HCT116 (cell line): ENCODE measurements around the gene ZNF335. TPM values are rescaled to one million over a fixed set of nuclear protein-coding genes. Genes with fewer than 3 reads are reported as not detected.

Experiments
- ATAC-seq: fragments of 200-7000 bp; cut with Tn5 transposase; 2 replicates; pipeline ENCODE4 v1.9.1; 2020; ENCODE audit warnings: mild to moderate bottlenecking, moderate library complexity
- BruUV-seq: library from RNA; stranded (reverse); fragments of 400-500 nt; replicated peaks from 2 replicates; lab custom pipeline; 2021; lab: Mats Ljungman, UMichigan
- CTCF ChIA-PET: fragments of 300-600 bp; sonication (Branson Sonifier 250); formaldehyde crosslinking; loops from one replicate; lab custom pipeline; 2021; ENCODE audit warnings: antibody characterized with exemption; lab: Charles Lee
- POLR2A ChIA-PET: fragments of 300-600, 350-600 bp; sonication (Branson Sonifier 250); formaldehyde crosslinking; loops from one replicate; lab custom pipeline; 2021; ENCODE audit warnings: antibody characterized with exemption; lab: Charles Lee
- RAD21 ChIA-PET, 2 experiments: fragments of 300-600 bp; sonication (Branson Sonifier 250); formaldehyde crosslinking; loops; one replicate each; lab custom pipeline; 2023; ENCODE audit warnings: low total read pairs in 2 of 2; ENCODE audit not compliant: uncharacterized antibody in 2 of 2, unreplicated experiment in 2 of 2, low non-redundant PET in 1 of 2; lab: Charles Lee
- DNase-seq: peaks from one replicate; pipeline ENCODE4 v3.0.0-alpha.2; 2010; ENCODE audit warnings: low read depth, low spot score
- H2AFZ ChIP-seq: fragments of 200-600 bp; shearing (Covaris generic), sonication (generic); 2 replicates; pipeline ENCODE4 v1.6.1; 2017; ENCODE audit warnings: low read depth, mixed run types, mixed read lengths, antibody characterized with exemption, low read length; ENCODE audit not compliant: poor library complexity, severe bottlenecking
- H3K27ac ChIP-seq: 2 replicates; pipeline ENCODE4 v1.5.1; 2012; ENCODE audit warnings: low read depth, low read length
- H3K27me3 ChIP-seq: fragments of 200-600 bp; sonication (generic); 2 replicates; pipeline ENCODE4 v1.6.1; 2016; ENCODE audit warnings: mixed run types, low read length, mixed read lengths; ENCODE audit not compliant: insufficient read depth
- H3K36me3 ChIP-seq, 2 experiments: fragments of 200-500 bp in 1 of 2; fragments of 200-600 bp in 1 of 2; sonication (Bioruptor generic) in 1 of 2; sonication (generic) in 1 of 2; 2 replicates each; pipeline versions ENCODE4 v1.5.1 to v1.6.1; 2014 to 2016; ENCODE audit warnings: low read length in 2 of 2, inconsistent platforms in 1 of 2, mixed read lengths in 1 of 2, mixed run types in 1 of 2; ENCODE audit not compliant: insufficient read depth in 2 of 2, control insufficient read depth in 1 of 2
- H3K4me1 ChIP-seq, 2 experiments: fragments of 200-600 bp in 1 of 2; sonication (generic) in 1 of 2; 2 replicates each; pipeline versions ENCODE4 v1.5.1 to v1.6.1; 2012 to 2017; ENCODE audit warnings: low read length in 2 of 2, inconsistent platforms in 1 of 2, mild to moderate bottlenecking in 1 of 2, mixed read lengths in 1 of 2, mixed run types in 1 of 2, moderate library complexity in 1 of 2; ENCODE audit not compliant: insufficient read depth in 2 of 2, control insufficient read depth in 1 of 2
- H3K4me2 ChIP-seq: fragments of 200-600 bp; sonication (generic); 2 replicates; pipeline ENCODE4 v1.6.1; 2017; ENCODE audit warnings: mixed run types, low read length, mixed read lengths
- H3K4me3 ChIP-seq, 2 experiments: fragments of 200-600 bp in 1 of 2; sonication (generic) in 1 of 2; replicated peaks in 1 of 2; 2 replicates each; pipeline ENCODE4 v1.5.1; 2011 to 2016; ENCODE audit warnings: low read length in 2 of 2, control low read depth in 1 of 2, low read depth in 1 of 2, mild to moderate bottlenecking in 1 of 2, mixed read lengths in 1 of 2, mixed run types in 1 of 2
- H3K79me2 ChIP-seq: fragments of 200-600 bp; sonication (generic); 2 replicates; pipeline ENCODE4 v1.6.1; 2017; ENCODE audit warnings: mild to moderate bottlenecking, mixed run types, low read length, moderate library complexity, mixed read lengths; ENCODE audit not compliant: insufficient read depth
- H3K9ac ChIP-seq: fragments of 200-600 bp; sonication (generic); 2 replicates; pipeline ENCODE4 v1.6.1; 2016; ENCODE audit warnings: low read length, mixed read lengths
- H3K9me2 ChIP-seq: fragments of 200-600 bp; sonication (generic), shearing (Covaris generic); 2 replicates; pipeline ENCODE4 v1.6.1; 2017; ENCODE audit warnings: mixed run types, mild to moderate bottlenecking, moderate library complexity; ENCODE audit not compliant: insufficient read depth
- H3K9me3 ChIP-seq, 2 experiments: fragments of 200-500 bp in 1 of 2; fragments of 200-600 bp in 1 of 2; sonication (Bioruptor generic) in 1 of 2; sonication (generic) in 1 of 2; 2 replicates each; pipeline ENCODE4 v1.6.1; 2014 to 2017; ENCODE audit warnings: low read length in 2 of 2, mixed read lengths in 2 of 2, inconsistent platforms in 1 of 2, low read depth in 1 of 2, mild to moderate bottlenecking in 1 of 2, mixed run types in 1 of 2, moderate library complexity in 1 of 2; ENCODE audit not compliant: control insufficient read depth in 1 of 2, insufficient read depth in 1 of 2
- H4K20me1 ChIP-seq: fragments of 200-600 bp; sonication (generic), shearing (Covaris generic); 2 replicates; pipeline ENCODE4 v1.6.1; 2017; ENCODE audit warnings: mixed run types, mild to moderate bottlenecking, moderate library complexity; ENCODE audit not compliant: insufficient read depth
- CEBPB ChIP-seq: IDR thresholded peaks from 2 replicates; pipeline ENCODE4 v1.6.1; 2012; ENCODE audit warnings: low read depth
- EGR1 ChIP-seq: IDR thresholded peaks from 2 replicates; pipeline ENCODE4 v1.6.1; 2012; ENCODE audit warnings: low read depth
- ELF1 ChIP-seq: IDR thresholded peaks from 2 replicates; pipeline ENCODE4 v1.6.1; 2012; ENCODE audit warnings: low read depth, borderline replicate concordance
- EZH2phosphoT487 ChIP-seq: fragments of 200-600 bp; IDR thresholded peaks from 2 replicates; pipeline ENCODE4 v1.6.1; 2018; ENCODE audit warnings: antibody characterized with exemption, borderline replicate concordance
- FOSL1 ChIP-seq: IDR thresholded peaks from 2 replicates; pipeline ENCODE4 v1.6.1; 2012; ENCODE audit warnings: low read depth
- POLR2AphosphoS5 ChIP-seq: IDR thresholded peaks from 2 replicates; pipeline ENCODE4 v1.6.1; 2011; ENCODE audit warnings: mild to moderate bottlenecking, low read depth, low read length, moderate library complexity
- REST ChIP-seq: IDR thresholded peaks from 2 replicates; pipeline ENCODE4 v1.6.1; 2012; ENCODE audit warnings: low read depth
- SIN3A ChIP-seq: IDR thresholded peaks from 2 replicates; pipeline ENCODE4 v1.6.1; 2012; ENCODE audit warnings: low read depth
- SP1 ChIP-seq: IDR thresholded peaks from 2 replicates; pipeline ENCODE4 v1.6.1; 2012; ENCODE audit warnings: low read depth
- SRF ChIP-seq: IDR thresholded peaks from 2 replicates; pipeline ENCODE4 v1.6.1; 2012; ENCODE audit warnings: low read depth
- TCF7L2 ChIP-seq: IDR thresholded peaks from 2 replicates; pipeline ENCODE4 v1.7.0; 2011; ENCODE audit warnings: borderline replicate concordance, inconsistent platforms; ENCODE audit not compliant: insufficient read depth, insufficient read length; ENCODE audit errors: extremely low read depth
- YY1 ChIP-seq: IDR thresholded peaks from 2 replicates; pipeline ENCODE4 v1.6.1; 2011; ENCODE audit warnings: low read length, low read depth, moderate library complexity, mild to moderate bottlenecking; ENCODE audit not compliant: insufficient replicate concordance; ENCODE audit errors: extremely low read depth
- ZNF274 ChIP-seq: fragments of 200-500 bp; sonication (Bioruptor generic); IDR thresholded peaks from 2 replicates; pipeline ENCODE4 v1.6.1; 2014; ENCODE audit warnings: mild to moderate bottlenecking, low read depth, low read length, inconsistent platforms
- intact Hi-C: fragments of 100-400 bp; cut with micrococcal nuclease; formaldehyde crosslinking; loops from 2 replicates; pipeline ENCODE4 v1.10.0; 2022
- total RNA-seq: library from RNA; stranded (reverse); gene quantifications from one replicate; pipeline ENCODE4 v1.2.1, GENCODE V29; 2021; ENCODE audit not compliant: unreplicated experiment
- TF ChIP-seq, protein P1 (sequence below): IDR thresholded peaks from 2 replicates; pipeline ENCODE4 v1.6.1; 2011; ENCODE audit warnings: mild to moderate bottlenecking, low read length, moderate library complexity; ENCODE audit not compliant: insufficient replicate concordance; ENCODE audit errors: extremely low read depth
- TF ChIP-seq, protein P2 (sequence below), 3 experiments: fragments of 200-600 bp in 1 of 3; sonication (generic) in 1 of 3; IDR thresholded peaks in 2 of 3; conservative IDR thresholded peaks in 1 of 3; 2 replicates each; pipeline ENCODE4 v1.5.1; 2012 to 2017; ENCODE audit warnings: low read depth in 2 of 3, low read length in 2 of 3, antibody characterized with exemption in 1 of 3, borderline replicate concordance in 1 of 3, control low read depth in 1 of 3, mild to moderate bottlenecking in 1 of 3, mixed read lengths in 1 of 3, mixed run types in 1 of 3, moderate library complexity in 1 of 3; ENCODE audit not compliant: insufficient read depth in 1 of 3
- TF ChIP-seq, protein P3 (sequence below): IDR thresholded peaks from 2 replicates; pipeline ENCODE4 v1.6.1; 2012

The ZNF335 gene
- total RNA-seq, 1 experiment from 2014 or later, result 20.8 TPM

GRCh38 chr20:45999557-46000261, 27.7 kb upstream of the ZNF335 start:
- H2AFZ ChIP-seq, result no peak overlapping the region
- no peaks in the 10 kb centered on the region for H3K27me3 ChIP-seq
- no peak for ATAC-seq
- no TSS peak for BruUV-seq
- H3K4me2 ChIP-seq, result no peak overlapping the region
- DNase-seq, result no peak
- H3K36me3 ChIP-seq, result no peaks in the 10 kb centered on the region
- no peak for TF ChIP-seq EZH2phosphoT487
- TF ChIP-seq, protein P1, sequence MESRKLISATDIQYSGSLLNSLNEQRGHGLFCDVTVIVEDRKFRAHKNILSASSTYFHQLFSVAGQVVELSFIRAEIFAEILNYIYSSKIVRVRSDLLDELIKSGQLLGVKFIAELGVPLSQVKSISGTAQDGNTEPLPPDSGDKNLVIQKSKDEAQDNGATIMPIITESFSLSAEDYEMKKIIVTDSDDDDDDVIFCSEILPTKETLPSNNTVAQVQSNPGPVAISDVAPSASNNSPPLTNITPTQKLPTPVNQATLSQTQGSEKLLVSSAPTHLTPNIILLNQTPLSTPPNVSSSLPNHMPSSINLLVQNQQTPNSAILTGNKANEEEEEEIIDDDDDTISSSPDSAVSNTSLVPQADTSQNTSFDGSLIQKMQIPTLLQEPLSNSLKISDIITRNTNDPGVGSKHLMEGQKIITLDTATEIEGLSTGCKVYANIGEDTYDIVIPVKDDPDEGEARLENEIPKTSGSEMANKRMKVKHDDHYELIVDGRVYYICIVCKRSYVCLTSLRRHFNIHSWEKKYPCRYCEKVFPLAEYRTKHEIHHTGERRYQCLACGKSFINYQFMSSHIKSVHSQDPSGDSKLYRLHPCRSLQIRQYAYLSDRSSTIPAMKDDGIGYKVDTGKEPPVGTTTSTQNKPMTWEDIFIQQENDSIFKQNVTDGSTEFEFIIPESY, result no peak
- TF ChIP-seq TCF7L2, result no peak
- TF ChIP-seq REST, result no peak
- TF ChIP-seq CEBPB, result no peak
- no peak for TF ChIP-seq SIN3A
- TF ChIP-seq, protein P2, sequence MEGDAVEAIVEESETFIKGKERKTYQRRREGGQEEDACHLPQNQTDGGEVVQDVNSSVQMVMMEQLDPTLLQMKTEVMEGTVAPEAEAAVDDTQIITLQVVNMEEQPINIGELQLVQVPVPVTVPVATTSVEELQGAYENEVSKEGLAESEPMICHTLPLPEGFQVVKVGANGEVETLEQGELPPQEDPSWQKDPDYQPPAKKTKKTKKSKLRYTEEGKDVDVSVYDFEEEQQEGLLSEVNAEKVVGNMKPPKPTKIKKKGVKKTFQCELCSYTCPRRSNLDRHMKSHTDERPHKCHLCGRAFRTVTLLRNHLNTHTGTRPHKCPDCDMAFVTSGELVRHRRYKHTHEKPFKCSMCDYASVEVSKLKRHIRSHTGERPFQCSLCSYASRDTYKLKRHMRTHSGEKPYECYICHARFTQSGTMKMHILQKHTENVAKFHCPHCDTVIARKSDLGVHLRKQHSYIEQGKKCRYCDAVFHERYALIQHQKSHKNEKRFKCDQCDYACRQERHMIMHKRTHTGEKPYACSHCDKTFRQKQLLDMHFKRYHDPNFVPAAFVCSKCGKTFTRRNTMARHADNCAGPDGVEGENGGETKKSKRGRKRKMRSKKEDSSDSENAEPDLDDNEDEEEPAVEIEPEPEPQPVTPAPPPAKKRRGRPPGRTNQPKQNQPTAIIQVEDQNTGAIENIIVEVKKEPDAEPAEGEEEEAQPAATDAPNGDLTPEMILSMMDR (IDR thresholded peaks at IDR 0.05 in 2 of 3, conservative IDR thresholded peaks at IDR 0.05 in 1 of 3; ENCODE audit: borderline replicate concordance in 1 of 3, insufficient read depth in 1 of 3, low read depth in 2 of 3, low read length in 2 of 3), result no peak
- no peak for TF ChIP-seq SP1
- TF ChIP-seq EGR1, result no peak
- TF ChIP-seq SRF, result no peak
- no peak for TF ChIP-seq ELF1
- no peak for TF ChIP-seq POLR2AphosphoS5
- no peak for TF ChIP-seq YY1
- TF ChIP-seq, protein P3, sequence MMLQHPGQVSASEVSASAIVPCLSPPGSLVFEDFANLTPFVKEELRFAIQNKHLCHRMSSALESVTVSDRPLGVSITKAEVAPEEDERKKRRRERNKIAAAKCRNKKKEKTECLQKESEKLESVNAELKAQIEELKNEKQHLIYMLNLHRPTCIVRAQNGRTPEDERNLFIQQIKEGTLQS, result no peak
- no peak for TF ChIP-seq FOSL1
- TF ChIP-seq ZNF274, result no peak
- TF ChIP-seq, all 23 proteins: peak for 0
- Histone ChIP-seq H3K27ac (no peak overlapping the region), H3K9me3 (no peaks in the 10 kb centered on the region), H4K20me1 (no peaks in the 10 kb centered on the region), H3K9me2 (no peaks in the 10 kb centered on the region), H3K9ac (no peak overlapping the region), H3K79me2 (no peaks in the 10 kb centered on the region), H3K4me3 (no peak overlapping the region), H3K4me1 (0 out of 4 replicates have a peak, but pooled peaks cover 0 to under 1% of the 10 kb centered on the region in 2 experiments)
- ChIA-PET RAD21 (no interaction called here), CTCF (interaction anchor here (0.8 to 1.1 kb wide), 3 partner anchors 13 to 30 kb away, joined by 3 to 4 read pairs (median 3); no protein-coding TSS in a partner anchor), POLR2A (interaction anchor here (1.2 kb wide), 1 partner anchor 31 kb away, joined by 3 read pairs; no protein-coding TSS in a partner anchor)
- intact Hi-C loops, result no loop called here
